ENCODE measurements around the gene TSPAN6. TPM values are rescaled to one million over a fixed set of nuclear protein-coding genes. Genes with fewer than 3 reads are reported as not detected.

TSPAN6 gene
- total and polyA plus RNA-seq, 2 donors (not counting 3 experiments of a cell fraction or from before 2014, with no cell fraction given): 43.1 to 65.5 TPM

DNA sequence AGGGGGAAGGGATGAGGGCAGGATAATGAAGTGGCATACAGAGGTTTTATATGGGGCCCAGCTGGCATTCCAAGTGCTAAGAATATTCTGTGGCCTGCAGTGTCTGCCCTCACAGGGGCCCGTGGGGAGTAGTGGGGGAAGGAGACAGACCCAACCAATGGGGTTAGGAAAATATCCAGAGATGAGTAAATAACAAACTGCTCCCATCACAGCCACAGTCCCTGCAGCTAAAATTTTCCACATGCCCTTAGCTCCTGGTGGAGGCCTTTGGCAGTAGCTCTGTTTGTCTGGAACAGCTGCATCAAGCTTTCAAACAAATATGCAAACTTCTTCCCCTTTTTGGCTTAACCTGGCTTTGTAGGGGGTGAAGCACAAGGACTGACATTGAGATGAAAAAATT is 10.5 kb upstream of the TSPAN6 start:
- Histone ChIP-seq H3K4me3 (replicated peaks in 1 of 3; ENCODE audit: insufficient read depth in 1 of 3, low read depth in 1 of 3, low read length in 3 of 3) (no peak overlapping the region), H3K4me1 (ENCODE audit: control insufficient read depth, extremely low read depth, insufficient read depth, low read length) (peaks cover 73% of the 10 kb centered on the region), H3K27me3 (ENCODE audit: control insufficient read depth in 2 of 2, insufficient read depth in 2 of 2, low read length in 2 of 2) (no peaks in the 10 kb centered on the region), H4K20me1 (replicated peaks; ENCODE audit: control insufficient read depth, extremely low read depth, insufficient read depth, low read length) (no peaks in the 10 kb centered on the region), H3K27ac (ENCODE audit: insufficient read depth, low read depth, low read length) (peak overlapping the region; percentile 99), H3K79me2 (ENCODE audit: control insufficient read depth, insufficient read depth, low read length) (peaks cover 55% of the 10 kb centered on the region), H3K9ac (replicated peaks; ENCODE audit: extremely low read depth, insufficient read depth, low read length) (no peak overlapping the region), H3K9me1 (replicated peaks; ENCODE audit: control insufficient read depth, extremely low read depth, insufficient read depth, low read length) (no peaks in the 10 kb centered on the region), H3K4me2 (ENCODE audit: insufficient read depth, low read length) (peak overlapping the region; percentile 95), H3K36me3 (ENCODE audit: control insufficient read depth in 2 of 2, extremely low read depth in 1 of 2, insufficient read depth in 2 of 2, low read length in 2 of 2) (peaks cover 0 to 3% of the 10 kb centered on the region in 2 experiments), H2AFZ (ENCODE audit: low read depth, low read length) (no peak overlapping the region), H3K9me3 (replicated peaks; ENCODE audit: control insufficient read depth, insufficient read depth, low read length) (no peaks in the 10 kb centered on the region)
- TF ChIP-seq POLR2A (IDR thresholded peaks at IDR 0.05; ENCODE audit: low read depth, low read length): no peak
- TF ChIP-seq, protein P1, sequence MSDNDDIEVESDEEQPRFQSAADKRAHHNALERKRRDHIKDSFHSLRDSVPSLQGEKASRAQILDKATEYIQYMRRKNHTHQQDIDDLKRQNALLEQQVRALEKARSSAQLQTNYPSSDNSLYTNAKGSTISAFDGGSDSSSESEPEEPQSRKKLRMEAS (IDR thresholded peaks at IDR 0.05; ENCODE audit: insufficient read depth, insufficient read length): no peak
- TF ChIP-seq FOS (IDR thresholded peaks at IDR 0.05; ENCODE audit: borderline replicate concordance, insufficient read depth, low read length): no peak
- TF ChIP-seq EZH2 (IDR thresholded peaks at IDR 0.05; ENCODE audit: borderline replicate concordance, low read depth, low read length, severe bottlenecking): no peak
- TF ChIP-seq POLR2AphosphoS5 (IDR thresholded peaks at IDR 0.05; ENCODE audit: insufficient read depth, low read depth, low read length): no peak
- TF ChIP-seq JUN (IDR thresholded peaks at IDR 0.05; ENCODE audit: borderline replicate concordance, insufficient read depth, insufficient read length, low read depth): no peak
- TF ChIP-seq MYC (IDR thresholded peaks at IDR 0.05; ENCODE audit: low read depth, low read length): no peak
- intact Hi-C loops (cut with micrococcal nuclease) (no loop called here), dilution Hi-C loops (cut with MboI; ENCODE audit: extremely low pct_ligation_motif_present, low sequenced_read_pairs) (no loop called here)
- no TSS peak for BruUV-seq (replicated peaks)
- no peak for FAIRE-seq
- CTCF ChIA-PET: interaction anchor here (0.6 to 4.1 kb wide), 8 partner anchors 10 to 121 kb away, joined by 3 to 19 read pairs (median 4); partner anchors contain the start of gene TSPAN6
- POLR2A ChIA-PET: no interaction called here
- DNase-seq (ENCODE audit: low read depth, low spot score): peak; percentile 41

DNA sequence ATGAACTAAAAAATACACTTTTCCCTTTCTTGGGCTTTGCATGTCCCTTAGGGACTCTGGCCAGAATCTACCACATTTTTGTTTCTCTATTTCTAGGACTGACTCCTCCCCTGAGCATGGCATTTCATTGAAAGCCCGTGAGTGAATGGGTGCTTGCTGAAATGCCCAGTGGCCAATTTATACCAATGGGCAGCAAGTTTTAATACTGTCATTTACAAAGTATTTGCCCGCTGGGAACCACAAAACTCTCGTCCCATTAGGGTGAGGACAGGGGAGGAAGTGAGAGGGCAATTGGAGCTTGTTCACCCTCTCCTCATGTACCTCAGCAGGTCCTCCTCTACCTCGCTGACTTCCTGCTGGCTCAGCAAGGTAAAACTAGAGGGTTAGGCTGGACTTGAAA is 8.5 kb upstream of the TSPAN6 start:
- BruUV-seq (replicated peaks): no TSS peak
- no peaks in the 10 kb centered on the region for H3K9me3 ChIP-seq (replicated peaks; ENCODE audit: control insufficient read depth, insufficient read depth, low read length)
- H4K20me1 ChIP-seq (replicated peaks; ENCODE audit: control insufficient read depth, extremely low read depth, insufficient read depth, low read length): no peaks in the 10 kb centered on the region
- H3K9ac ChIP-seq (replicated peaks; ENCODE audit: extremely low read depth, insufficient read depth, low read length): peak overlapping the region; percentile 87
- peak overlapping the region; percentile 95 for H3K4me2 ChIP-seq (ENCODE audit: insufficient read depth, low read length)
- TF ChIP-seq POLR2AphosphoS5 (IDR thresholded peaks at IDR 0.05; ENCODE audit: insufficient read depth, low read depth, low read length) (no peak), FOS (IDR thresholded peaks at IDR 0.05; ENCODE audit: borderline replicate concordance, insufficient read depth, low read length) (no peak), EZH2 (IDR thresholded peaks at IDR 0.05; ENCODE audit: borderline replicate concordance, low read depth, low read length, severe bottlenecking) (no peak), GATA2 (IDR thresholded peaks at IDR 0.05; ENCODE audit: insufficient read depth, insufficient read length, low read depth, low read length) (no peak), POLR2A (IDR thresholded peaks at IDR 0.05; ENCODE audit: low read depth, low read length) (no peak), MYC (IDR thresholded peaks at IDR 0.05; ENCODE audit: low read depth, low read length) (no peak), JUN (IDR thresholded peaks at IDR 0.05; ENCODE audit: borderline replicate concordance, insufficient read depth, insufficient read length, low read depth) (no peak)
- TF ChIP-seq, protein P1 (IDR thresholded peaks at IDR 0.05; ENCODE audit: insufficient read depth, insufficient read length): no peak
- TF ChIP-seq, protein P2, sequence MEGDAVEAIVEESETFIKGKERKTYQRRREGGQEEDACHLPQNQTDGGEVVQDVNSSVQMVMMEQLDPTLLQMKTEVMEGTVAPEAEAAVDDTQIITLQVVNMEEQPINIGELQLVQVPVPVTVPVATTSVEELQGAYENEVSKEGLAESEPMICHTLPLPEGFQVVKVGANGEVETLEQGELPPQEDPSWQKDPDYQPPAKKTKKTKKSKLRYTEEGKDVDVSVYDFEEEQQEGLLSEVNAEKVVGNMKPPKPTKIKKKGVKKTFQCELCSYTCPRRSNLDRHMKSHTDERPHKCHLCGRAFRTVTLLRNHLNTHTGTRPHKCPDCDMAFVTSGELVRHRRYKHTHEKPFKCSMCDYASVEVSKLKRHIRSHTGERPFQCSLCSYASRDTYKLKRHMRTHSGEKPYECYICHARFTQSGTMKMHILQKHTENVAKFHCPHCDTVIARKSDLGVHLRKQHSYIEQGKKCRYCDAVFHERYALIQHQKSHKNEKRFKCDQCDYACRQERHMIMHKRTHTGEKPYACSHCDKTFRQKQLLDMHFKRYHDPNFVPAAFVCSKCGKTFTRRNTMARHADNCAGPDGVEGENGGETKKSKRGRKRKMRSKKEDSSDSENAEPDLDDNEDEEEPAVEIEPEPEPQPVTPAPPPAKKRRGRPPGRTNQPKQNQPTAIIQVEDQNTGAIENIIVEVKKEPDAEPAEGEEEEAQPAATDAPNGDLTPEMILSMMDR (IDR thresholded peaks at IDR 0.05; ENCODE audit: extremely low read depth in 1 of 2, insufficient read depth in 1 of 2, low read depth in 1 of 2, low read length in 2 of 2): no peak
- peak overlapping the region; percentile 99 for H3K27ac ChIP-seq (ENCODE audit: insufficient read depth, low read depth, low read length)
- DNase-seq (ENCODE audit: low read depth, low spot score) (peak; percentile 17), FAIRE-seq (no peak)
- peak overlapping the region; percentile 52 to 95 (median 88) for H3K4me3 ChIP-seq (replicated peaks in 1 of 3; ENCODE audit: insufficient read depth in 1 of 3, low read depth in 1 of 3, low read length in 3 of 3)
- H3K27me3 ChIP-seq (ENCODE audit: control insufficient read depth in 2 of 2, insufficient read depth in 2 of 2, low read length in 2 of 2): no peaks in the 10 kb centered on the region
- H3K36me3 ChIP-seq (ENCODE audit: control insufficient read depth in 2 of 2, extremely low read depth in 1 of 2, insufficient read depth in 2 of 2, low read length in 2 of 2): no peaks in the 10 kb centered on the region
- intact Hi-C loops (cut with micrococcal nuclease): no loop called here
- H3K79me2 ChIP-seq (ENCODE audit: control insufficient read depth, insufficient read depth, low read length): peaks cover 42% of the 10 kb centered on the region
- H3K9me1 ChIP-seq (replicated peaks; ENCODE audit: control insufficient read depth, extremely low read depth, insufficient read depth, low read length): no peaks in the 10 kb centered on the region
- dilution Hi-C loops (cut with MboI; ENCODE audit: extremely low pct_ligation_motif_present, low sequenced_read_pairs): no loop called here
- ChIA-PET CTCF (interaction anchor here (1.3 to 4.1 kb wide), 3 partner anchors 8 to 27 kb away, joined by 3 to 19 read pairs (median 10); partner anchors contain the start of gene TSPAN6), POLR2A (no interaction called here)
- H3K4me1 ChIP-seq (ENCODE audit: control insufficient read depth, extremely low read depth, insufficient read depth, low read length): peaks cover 58% of the 10 kb centered on the region
- no peak overlapping the region for H2AFZ ChIP-seq (ENCODE audit: low read depth, low read length)

Measured in endothelial cell of umbilical vein (primary cell).